ENCODE results near the gene MATCAP1.

DNA sequence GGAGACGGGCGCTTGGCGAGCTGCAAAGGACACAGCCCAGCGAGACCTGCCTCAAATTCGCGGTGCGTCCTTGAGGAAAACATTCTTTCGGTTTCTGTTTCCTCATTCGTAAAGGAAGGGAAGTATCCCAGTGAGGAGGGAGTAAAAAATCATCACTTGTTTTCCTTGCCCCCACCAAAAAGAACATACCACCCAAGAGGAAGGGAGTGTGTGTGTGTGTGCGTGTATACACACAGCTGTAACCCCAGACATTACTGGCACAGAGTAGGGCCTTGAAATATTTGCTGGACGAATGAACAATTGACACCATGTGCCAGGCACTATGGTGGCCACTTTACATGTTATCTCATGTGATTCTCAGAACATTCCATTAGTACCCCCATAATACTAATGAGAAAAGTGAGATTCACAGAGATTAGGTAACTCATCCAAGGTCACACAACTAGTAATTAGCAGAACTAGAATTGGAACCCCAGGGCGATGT is 1.9 kb upstream of the MATCAP1 start:
- no peak for TF ChIP-seq EZH2 (IDR thresholded peaks at IDR 0.05; ENCODE audit: borderline replicate concordance, low read length)
- TF ChIP-seq, protein P1, sequence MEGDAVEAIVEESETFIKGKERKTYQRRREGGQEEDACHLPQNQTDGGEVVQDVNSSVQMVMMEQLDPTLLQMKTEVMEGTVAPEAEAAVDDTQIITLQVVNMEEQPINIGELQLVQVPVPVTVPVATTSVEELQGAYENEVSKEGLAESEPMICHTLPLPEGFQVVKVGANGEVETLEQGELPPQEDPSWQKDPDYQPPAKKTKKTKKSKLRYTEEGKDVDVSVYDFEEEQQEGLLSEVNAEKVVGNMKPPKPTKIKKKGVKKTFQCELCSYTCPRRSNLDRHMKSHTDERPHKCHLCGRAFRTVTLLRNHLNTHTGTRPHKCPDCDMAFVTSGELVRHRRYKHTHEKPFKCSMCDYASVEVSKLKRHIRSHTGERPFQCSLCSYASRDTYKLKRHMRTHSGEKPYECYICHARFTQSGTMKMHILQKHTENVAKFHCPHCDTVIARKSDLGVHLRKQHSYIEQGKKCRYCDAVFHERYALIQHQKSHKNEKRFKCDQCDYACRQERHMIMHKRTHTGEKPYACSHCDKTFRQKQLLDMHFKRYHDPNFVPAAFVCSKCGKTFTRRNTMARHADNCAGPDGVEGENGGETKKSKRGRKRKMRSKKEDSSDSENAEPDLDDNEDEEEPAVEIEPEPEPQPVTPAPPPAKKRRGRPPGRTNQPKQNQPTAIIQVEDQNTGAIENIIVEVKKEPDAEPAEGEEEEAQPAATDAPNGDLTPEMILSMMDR (IDR thresholded peaks at IDR 0.05; ENCODE audit: low read length) = no peak; the same call in 1 of the 2 replicates

Measured in OCI-LY1 (cell line).